Right lobe of liver (tissue), 6 donors: ENCODE results near the gene MMS19. TPM values are rescaled to one million over a fixed set of nuclear protein-coding genes. Genes with fewer than 3 reads are reported as not detected.

ENCODE experiments used
- ATAC-seq, 4 donors: fragments of 200-7000 bp; cut with Tn5 transposase; one replicate each; pipeline ENCODE4 v1.9.1; 2020; ENCODE audit warnings: mild to moderate bottlenecking in 4 of 4, moderate library complexity in 4 of 4
- DNase-seq, 3 donors: peaks; one replicate each; pipeline ENCODE4 v3.0.0-alpha.2; 2020
- H3K27ac ChIP-seq, 3 donors: fragments of 200-600 bp; one replicate each; pipeline ENCODE4 v1.8.0; 2022
- H3K27me3 ChIP-seq, 2 donors: fragments of 200-600 bp; one replicate each; pipeline ENCODE4 v1.8.0; 2022
- H3K36me3 ChIP-seq, 4 donors: fragments of 200-600 bp; sonication (generic) in 1 of 4; one replicate each; pipeline versions ENCODE4 v1.5.1 to v1.8.0; 2017 to 2022; ENCODE audit warnings: control low read depth in 1 of 4
- H3K4me1 ChIP-seq, 4 donors: fragments of 200-600 bp; sonication (generic) in 1 of 4; one replicate each; pipeline versions ENCODE4 v1.5.1 to v1.8.0; 2017 to 2022; ENCODE audit warnings: control low read depth in 1 of 4
- H3K4me3 ChIP-seq, 3 donors: fragments of 200-600 bp; one replicate each; pipeline ENCODE4 v1.8.0; 2022
- H3K9me3 ChIP-seq, 4 donors: fragments of 200-600 bp; sonication (generic) in 1 of 4; one replicate each; pipeline versions ENCODE4 v1.5.1 to v1.8.0; 2017 to 2022; ENCODE audit warnings: control low read depth in 1 of 4
- CTCF ChIP-seq, 4 donors: fragments of 200-600 bp in 3 of 4; fragments of 450-650 bp in 1 of 4; IDR thresholded peaks; one replicate each; pipeline versions ENCODE4 v1.5.1 to v1.8.0; 2016 to 2022; ENCODE audit warnings: antibody characterized with exemption in 4 of 4, mild to moderate bottlenecking in 2 of 4
- POLR2A ChIP-seq: fragments of 450-650 bp; IDR thresholded peaks from one replicate; pipeline ENCODE4 v1.6.1; 2017; ENCODE audit warnings: antibody characterized with exemption, mild to moderate bottlenecking
- WGBS: methylation state at CpG from one replicate; pipeline ENCODE4 v1.1.6; 2018; ENCODE audit warnings: low coverage, low lambda C conversion rate; ENCODE audit not compliant: insufficient coverage; ENCODE audit errors: missing lambda C conversion rate; 5-methylcytosine and 5-hydroxymethylcytosine counted together
- intact Hi-C, 2 donors: fragments of 100-400 bp; cut with DNase I; formaldehyde crosslinking; loops; one replicate each; pipeline versions ENCODE4 v1.11.2 to v1.14.1; 2022
- total RNA-seq, 6 experiments: library from RNA; depleted of rRNA in 2 of 6; stranded (reverse); fragments of >200 nt in 2 of 6; fragmentation: NEBNext Ultra II Directional in 3 of 6; extraction: Animal tissue kit (Norgen Biotek cat#: 25700) in 3 of 6; gene quantifications; one replicate each; pipeline versions ENCODE4 v1.1.0 to v1.2.4, GENCODE V29; 2016 to 2023
- donor health status: DM: no; HTN: yes; CAD: no.
- donor health status: DM: no; HTN: no; CAD: no.
- donor health status: DM: no; HTN: no; CAD: no.
- donor health status: DM: no; HTN: yes; CAD: no.
- donor health status: DM: no; HTN: yes; CAD: no.

Gene MMS19
- total RNA-seq, 6 experiments from 2014 or later: 18.7 to 40.7 (median 20.3) TPM

- WGBS: no CpG with 5 or more reads among the region's 3 CpGs
- no peak for TF ChIP-seq CTCF (IDR thresholded peaks at IDR 0.05)
- no peaks in the 10 kb centered on the region for H3K27me3 ChIP-seq
- H3K27ac ChIP-seq: no peak overlapping the region
- DNase-seq: no peak
- no peaks in the 10 kb centered on the region for H3K9me3 ChIP-seq
- H3K36me3 ChIP-seq: no peaks in the 10 kb centered on the region
- no peaks in the 10 kb centered on the region for H3K4me1 ChIP-seq
- no peak for ATAC-seq
- intact Hi-C loops: no loop called here
- H3K4me3 ChIP-seq: no peak overlapping the region
Measured at GRCh38 chr10:97506199-97506991, 8.2 kb upstream of the MMS19 start.

GRCh38 chr10:97505152-97505551, 6.9 kb upstream of the MMS19 start:
- Histone ChIP-seq H3K9me3 (no peaks in the 10 kb centered on the region), H3K27me3 (no peaks in the 10 kb centered on the region), H3K4me1 (peaks cover 0 to 3% (median 0%) of the 10 kb centered on the region in 4 donors), H3K4me3 (no peak overlapping the region), H3K27ac (no peak overlapping the region), H3K36me3 (no peaks in the 10 kb centered on the region)
- 67% methylated on average over 1 of the region's 1 CpG for WGBS
- TF ChIP-seq CTCF (IDR thresholded peaks at IDR 0.05): no peak
- no peak for TF ChIP-seq POLR2A
- DNase-seq: no peak
- intact Hi-C loops: no loop called here
- ATAC-seq: no peak

GRCh38 chr10:97503406-97503805, 5.2 kb upstream of the MMS19 start:
- Histone ChIP-seq H3K36me3 (no peaks in the 10 kb centered on the region), H3K9me3 (no peaks in the 10 kb centered on the region), H3K4me1 (peaks cover 0 to 5% (median 0%) of the 10 kb centered on the region in 4 donors), H3K27me3 (no peaks in the 10 kb centered on the region), H3K4me3 (no peak overlapping the region), H3K27ac (no peak overlapping the region)
- no peak for TF ChIP-seq POLR2A
- TF ChIP-seq CTCF (IDR thresholded peaks at IDR 0.05): no peak
- WGBS: 47% methylated on average over 2 of the region's 3 CpGs
- DNase-seq: no peak
- ATAC-seq: no peak
- intact Hi-C loops: no loop called here

- no peak overlapping the region for H3K27ac ChIP-seq
Measured at GRCh38 chr10:97502916-97503315, 4.7 kb upstream of the MMS19 start.

More at GRCh38 chr10:97502916-97503315, 4.7 kb upstream of the MMS19 start:
- TF ChIP-seq CTCF (IDR thresholded peaks at IDR 0.05) (no peak), POLR2A (no peak)
- 93% methylated on average over 6 of the region's 6 CpGs for WGBS
- no peak for ATAC-seq
- DNase-seq: no peak
- intact Hi-C loops: no loop called here
- Histone ChIP-seq H3K36me3 (no peaks in the 10 kb centered on the region), H3K9me3 (no peaks in the 10 kb centered on the region), H3K4me3 (no peak overlapping the region), H3K27me3 (no peaks in the 10 kb centered on the region), H3K4me1 (peaks cover 0 to 5% (median 0%) of the 10 kb centered on the region in 4 donors)
